ENCODE measurements around the gene AKAP13. TPM values are rescaled to one million over a fixed set of nuclear protein-coding genes. Genes with fewer than 3 reads are reported as not detected.

The AKAP13 gene
- total RNA-seq, 1 donor from 2014 or later, result 114 TPM

GRCh38 chr15:85748729-85749128, 368.3 kb downstream of the AKAP13 start:
- no peak for DNase-seq (ENCODE audit: low spot score, unreplicated experiment)
- H3K4me3 Mint-ChIP-seq (ENCODE audit: low read depth), result no peak overlapping the region
- TF ChIP-seq, protein P1, sequence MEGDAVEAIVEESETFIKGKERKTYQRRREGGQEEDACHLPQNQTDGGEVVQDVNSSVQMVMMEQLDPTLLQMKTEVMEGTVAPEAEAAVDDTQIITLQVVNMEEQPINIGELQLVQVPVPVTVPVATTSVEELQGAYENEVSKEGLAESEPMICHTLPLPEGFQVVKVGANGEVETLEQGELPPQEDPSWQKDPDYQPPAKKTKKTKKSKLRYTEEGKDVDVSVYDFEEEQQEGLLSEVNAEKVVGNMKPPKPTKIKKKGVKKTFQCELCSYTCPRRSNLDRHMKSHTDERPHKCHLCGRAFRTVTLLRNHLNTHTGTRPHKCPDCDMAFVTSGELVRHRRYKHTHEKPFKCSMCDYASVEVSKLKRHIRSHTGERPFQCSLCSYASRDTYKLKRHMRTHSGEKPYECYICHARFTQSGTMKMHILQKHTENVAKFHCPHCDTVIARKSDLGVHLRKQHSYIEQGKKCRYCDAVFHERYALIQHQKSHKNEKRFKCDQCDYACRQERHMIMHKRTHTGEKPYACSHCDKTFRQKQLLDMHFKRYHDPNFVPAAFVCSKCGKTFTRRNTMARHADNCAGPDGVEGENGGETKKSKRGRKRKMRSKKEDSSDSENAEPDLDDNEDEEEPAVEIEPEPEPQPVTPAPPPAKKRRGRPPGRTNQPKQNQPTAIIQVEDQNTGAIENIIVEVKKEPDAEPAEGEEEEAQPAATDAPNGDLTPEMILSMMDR (IDR thresholded peaks at IDR 0.05; ENCODE audit: unreplicated experiment), result no peak
- H3K9me3 Mint-ChIP-seq (ENCODE audit: low read depth), result no peaks in the 10 kb centered on the region
- peaks cover 4% of the 10 kb centered on the region for H3K4me1 Mint-ChIP-seq (ENCODE audit: low read depth)
- peaks cover 23% of the 10 kb centered on the region for H3K36me3 Mint-ChIP-seq (ENCODE audit: insufficient read depth)
- no peaks in the 10 kb centered on the region for H3K27me3 Mint-ChIP-seq
- H3K27ac Mint-ChIP-seq, result peak overlapping the region; percentile 83

DNA sequence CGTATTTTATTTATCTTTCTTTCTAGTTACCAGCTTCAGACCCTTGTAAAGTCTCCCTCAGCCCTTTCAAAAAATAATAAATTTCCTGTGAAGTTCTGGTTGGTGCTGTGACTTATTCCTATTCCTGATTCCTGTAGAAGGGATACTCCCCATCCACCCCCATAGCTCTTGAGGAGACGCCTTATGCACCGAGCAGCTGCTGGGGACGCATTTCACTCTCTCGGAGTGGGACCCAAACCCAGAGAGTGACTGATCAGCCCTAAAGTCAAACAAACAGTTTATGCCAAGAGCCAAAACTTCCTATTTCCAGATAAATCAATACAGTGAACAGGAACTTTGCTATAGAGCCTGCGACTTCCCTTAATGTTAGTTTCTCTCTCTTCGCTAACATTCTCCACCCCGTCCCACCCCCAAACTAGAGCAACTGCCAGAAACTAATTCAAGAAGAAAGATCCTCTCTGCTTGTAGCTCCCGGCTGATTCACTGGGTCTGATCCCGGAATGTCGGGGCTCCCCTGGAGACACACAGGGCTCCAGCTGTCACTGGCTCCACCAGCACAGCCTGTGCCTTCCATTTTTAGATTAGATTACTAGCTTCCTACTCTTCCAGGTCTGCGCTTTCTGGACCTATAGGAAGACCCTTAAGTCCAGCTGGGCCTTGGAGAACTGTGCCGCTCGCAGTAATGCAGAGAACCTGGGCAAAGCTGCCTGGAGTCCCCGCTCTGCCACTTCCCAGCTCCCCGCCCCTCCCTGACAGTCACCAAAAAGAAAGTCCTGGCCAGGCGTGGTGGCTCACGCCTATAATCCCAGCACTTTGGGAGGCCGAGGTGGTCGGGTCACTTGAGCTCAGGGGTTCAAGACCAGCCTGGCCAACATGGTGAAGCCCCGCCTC, 369.1 kb downstream of the AKAP13 start:
- H3K36me3 Mint-ChIP-seq (ENCODE audit: insufficient read depth), result peaks cover 25% of the 10 kb centered on the region
- no peak for DNase-seq (ENCODE audit: low spot score, unreplicated experiment)
- H3K27me3 Mint-ChIP-seq, result no peaks in the 10 kb centered on the region
- H3K4me3 Mint-ChIP-seq (ENCODE audit: low read depth), result no peak overlapping the region
- TF ChIP-seq, protein P1 (IDR thresholded peaks at IDR 0.05; ENCODE audit: unreplicated experiment), result no peak
- H3K9me3 Mint-ChIP-seq (ENCODE audit: low read depth), result no peaks in the 10 kb centered on the region
- peak overlapping the region; percentile 60 for H3K27ac Mint-ChIP-seq
- peaks cover 4% of the 10 kb centered on the region for H3K4me1 Mint-ChIP-seq (ENCODE audit: low read depth)

DNA sequence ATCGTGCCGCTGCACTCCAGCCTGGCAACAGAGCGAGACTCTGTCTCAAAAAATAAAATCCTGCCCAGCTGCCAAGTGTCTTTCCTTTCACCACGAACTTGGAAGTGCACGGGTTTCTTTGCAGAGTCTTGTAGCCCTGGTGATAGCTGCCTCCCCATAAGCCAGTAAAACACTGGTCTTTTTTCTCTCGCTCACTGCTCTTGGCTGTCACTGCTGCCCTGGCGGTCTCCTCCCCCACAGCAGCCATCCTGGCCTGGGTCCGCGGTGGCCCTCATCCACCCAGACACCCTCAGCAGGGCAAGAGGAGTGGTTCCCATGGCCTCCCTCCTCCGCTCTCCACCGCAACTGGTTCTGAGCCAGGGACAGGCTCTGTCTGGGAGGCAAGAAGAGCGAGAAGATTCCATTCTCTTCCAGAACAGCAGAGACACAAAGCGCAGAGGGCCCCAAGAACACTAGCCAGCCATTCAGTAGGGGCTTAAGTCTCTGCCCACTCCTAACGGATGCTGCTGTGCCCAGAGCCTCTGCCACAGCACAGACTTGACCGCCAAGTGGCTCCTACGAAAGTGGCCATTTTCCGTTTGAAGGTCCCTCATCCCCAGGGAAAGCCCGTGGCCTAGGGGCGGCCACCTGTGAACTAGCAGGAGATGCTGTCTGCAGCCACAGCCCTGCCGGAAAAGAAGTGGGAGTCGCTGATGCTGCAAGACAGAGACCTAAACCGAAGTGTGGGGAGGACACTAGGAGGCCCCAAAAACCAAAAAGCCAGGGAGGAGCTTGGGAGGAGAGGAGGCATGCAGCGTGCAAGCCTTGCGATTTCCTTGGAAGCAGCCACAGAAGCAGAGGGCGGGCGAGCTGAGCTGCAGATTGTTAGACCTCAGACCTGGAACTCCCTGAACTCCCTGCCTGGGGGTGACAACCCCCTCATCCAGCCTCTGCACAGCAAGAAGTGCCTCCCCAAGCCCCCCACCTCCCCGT, 370.2 kb downstream of the AKAP13 start:
- Mint-ChIP-seq H3K4me1 (ENCODE audit: low read depth) (peaks cover 4% of the 10 kb centered on the region), H3K27ac (peak overlapping the region; percentile 29), H3K27me3 (no peaks in the 10 kb centered on the region), H3K36me3 (ENCODE audit: insufficient read depth) (peaks cover 24% of the 10 kb centered on the region), H3K4me3 (ENCODE audit: low read depth) (no peak overlapping the region), H3K9me3 (ENCODE audit: low read depth) (no peaks in the 10 kb centered on the region)
- TF ChIP-seq, protein P1 (IDR thresholded peaks at IDR 0.05; ENCODE audit: unreplicated experiment), result no peak
- no peak for DNase-seq (ENCODE audit: low spot score, unreplicated experiment)

DNA sequence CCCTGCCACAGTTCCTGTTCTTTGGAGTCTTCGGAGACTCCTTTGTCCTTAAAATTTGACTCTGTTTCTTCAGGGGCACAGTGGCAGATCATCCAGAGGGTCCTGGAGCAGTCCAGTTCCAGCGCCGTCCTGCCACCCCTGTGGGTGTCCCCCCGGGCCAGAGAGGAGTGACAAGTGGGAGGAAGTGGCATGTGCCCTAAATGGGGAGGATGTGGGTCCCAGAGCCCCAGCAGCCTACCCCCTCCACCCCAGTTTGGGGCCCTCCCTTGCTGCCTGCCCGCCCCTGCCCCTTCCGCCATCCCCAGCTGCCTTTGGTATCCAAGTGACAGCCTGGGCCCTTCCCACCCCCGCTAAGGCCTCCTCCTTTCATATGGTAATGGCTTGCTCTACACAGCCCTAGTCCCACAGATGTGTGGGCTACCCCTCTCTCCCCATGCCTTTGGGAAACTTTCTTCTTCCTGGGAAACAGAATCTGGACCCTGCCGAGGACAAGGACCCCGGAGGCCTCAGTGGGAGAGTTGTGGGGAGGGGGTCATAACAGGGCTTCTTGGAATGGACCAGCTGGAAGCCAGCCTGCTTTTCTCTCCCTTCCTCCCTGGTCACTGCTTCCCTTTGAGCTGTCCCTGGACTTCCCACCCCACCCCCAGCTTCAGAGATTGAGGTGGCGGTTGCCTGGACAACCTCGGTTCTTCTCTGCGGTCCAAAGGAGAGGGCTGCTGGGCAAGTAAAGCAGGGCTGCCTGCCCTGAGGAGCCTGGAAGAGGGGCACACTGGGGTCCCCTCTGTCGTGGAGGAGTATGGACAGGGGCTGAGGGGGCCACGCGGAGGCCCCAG, 371.1 kb downstream of the AKAP13 start:
- H3K27ac Mint-ChIP-seq, result peak overlapping the region; percentile 41
- H3K36me3 Mint-ChIP-seq (ENCODE audit: insufficient read depth), result peaks cover 18% of the 10 kb centered on the region
- DNase-seq (ENCODE audit: low spot score, unreplicated experiment), result no peak
- peaks cover 4% of the 10 kb centered on the region for H3K4me1 Mint-ChIP-seq (ENCODE audit: low read depth)
- TF ChIP-seq, protein P1 (IDR thresholded peaks at IDR 0.05; ENCODE audit: unreplicated experiment), result no peak
- no peak overlapping the region for H3K4me3 Mint-ChIP-seq (ENCODE audit: low read depth)
- no peaks in the 10 kb centered on the region for H3K9me3 Mint-ChIP-seq (ENCODE audit: low read depth)
- no peaks in the 10 kb centered on the region for H3K27me3 Mint-ChIP-seq

Data from progenitor cell of endocrine pancreas (in vitro differentiated cells).